HL-60 (cell line): ENCODE data around the gene MRPL49.
"Not testable (repeated sequence)": the region's sequence is repeated elsewhere in the genome, so short reads cannot be mapped to it uniquely, and the experiment has no call there.

Source experiments
- DNase-seq, 2 experiments: peaks; one replicate each; pipeline ENCODE4 v3.0.0-alpha.2; 2010 to 2020; ENCODE audit warnings: low read depth in 1 of 2, low spot score in 1 of 2
- H3K27ac ChIP-seq: fragments of 250-450 bp; sonication (Bioruptor Pico); replicated peaks from 2 replicates; pipeline ENCODE4 v1.5.1; 2020; ENCODE audit warnings: mild to moderate bottlenecking, moderate library complexity
- H3K27me3 ChIP-seq: fragments of 250-450 bp; sonication (Bioruptor Pico); 2 replicates; pipeline ENCODE4 v1.5.1; 2021; ENCODE audit warnings: mild to moderate bottlenecking, moderate library complexity; ENCODE audit not compliant: insufficient read depth, poor library complexity, severe bottlenecking
- H3K4me3 ChIP-seq: replicated peaks from 2 replicates; pipeline ENCODE4 v1.5.1; 2011; ENCODE audit warnings: mild to moderate bottlenecking, control low read depth, low read length; ENCODE audit not compliant: insufficient read depth
- GABPA ChIP-seq: IDR thresholded peaks from 2 replicates; pipeline ENCODE4 v1.6.1; 2012; ENCODE audit warnings: low read depth
- POLR2AphosphoS5 ChIP-seq: IDR thresholded peaks from 2 replicates; pipeline ENCODE4 v1.6.1; 2012; ENCODE audit warnings: low read depth
- SPI1 ChIP-seq: IDR thresholded peaks from 2 replicates; pipeline ENCODE4 v1.6.1; 2012; ENCODE audit warnings: low read depth, mild to moderate bottlenecking, borderline replicate concordance
- TF ChIP-seq, protein P1 (sequence below): IDR thresholded peaks from 2 replicates; pipeline ENCODE4 v1.6.1; 2012; ENCODE audit warnings: low read depth; ENCODE audit not compliant: insufficient replicate concordance
- TF ChIP-seq, protein P2 (sequence below): IDR thresholded peaks from one replicate; pipeline ENCODE4 v1.5.1; 2011; ENCODE audit warnings: low read length, control low read depth, inconsistent platforms; ENCODE audit not compliant: insufficient read depth

MRPL49 gene

DNA sequence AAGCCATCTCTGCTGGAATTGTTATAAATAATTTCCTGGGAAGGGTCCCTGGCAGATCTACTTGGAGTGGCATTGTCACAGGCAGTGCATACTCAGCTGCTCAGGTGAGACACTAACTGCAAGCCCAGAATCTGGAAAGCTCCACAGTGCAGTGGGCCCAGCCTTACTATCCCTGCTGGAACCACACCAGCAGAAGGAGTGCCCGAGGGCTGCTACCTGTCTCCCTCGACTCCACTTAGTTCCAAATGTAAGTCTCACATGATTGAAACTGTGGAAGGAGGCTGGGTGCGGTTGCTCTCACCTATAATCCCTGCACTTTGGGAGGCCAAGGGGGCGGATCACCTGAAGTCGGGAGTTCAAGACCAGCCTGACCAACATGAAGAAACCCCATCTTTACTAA is 26.5 kb downstream of the MRPL49 start:
- Histone ChIP-seq H3K27me3 (no peaks in the 10 kb centered on the region), H3K27ac (no peak overlapping the region), H3K4me3 (no peak overlapping the region)
- no peak for DNase-seq
- TF ChIP-seq GABPA (no peak), SPI1 (no peak), POLR2AphosphoS5 (no peak)
- TF ChIP-seq, protein P1, sequence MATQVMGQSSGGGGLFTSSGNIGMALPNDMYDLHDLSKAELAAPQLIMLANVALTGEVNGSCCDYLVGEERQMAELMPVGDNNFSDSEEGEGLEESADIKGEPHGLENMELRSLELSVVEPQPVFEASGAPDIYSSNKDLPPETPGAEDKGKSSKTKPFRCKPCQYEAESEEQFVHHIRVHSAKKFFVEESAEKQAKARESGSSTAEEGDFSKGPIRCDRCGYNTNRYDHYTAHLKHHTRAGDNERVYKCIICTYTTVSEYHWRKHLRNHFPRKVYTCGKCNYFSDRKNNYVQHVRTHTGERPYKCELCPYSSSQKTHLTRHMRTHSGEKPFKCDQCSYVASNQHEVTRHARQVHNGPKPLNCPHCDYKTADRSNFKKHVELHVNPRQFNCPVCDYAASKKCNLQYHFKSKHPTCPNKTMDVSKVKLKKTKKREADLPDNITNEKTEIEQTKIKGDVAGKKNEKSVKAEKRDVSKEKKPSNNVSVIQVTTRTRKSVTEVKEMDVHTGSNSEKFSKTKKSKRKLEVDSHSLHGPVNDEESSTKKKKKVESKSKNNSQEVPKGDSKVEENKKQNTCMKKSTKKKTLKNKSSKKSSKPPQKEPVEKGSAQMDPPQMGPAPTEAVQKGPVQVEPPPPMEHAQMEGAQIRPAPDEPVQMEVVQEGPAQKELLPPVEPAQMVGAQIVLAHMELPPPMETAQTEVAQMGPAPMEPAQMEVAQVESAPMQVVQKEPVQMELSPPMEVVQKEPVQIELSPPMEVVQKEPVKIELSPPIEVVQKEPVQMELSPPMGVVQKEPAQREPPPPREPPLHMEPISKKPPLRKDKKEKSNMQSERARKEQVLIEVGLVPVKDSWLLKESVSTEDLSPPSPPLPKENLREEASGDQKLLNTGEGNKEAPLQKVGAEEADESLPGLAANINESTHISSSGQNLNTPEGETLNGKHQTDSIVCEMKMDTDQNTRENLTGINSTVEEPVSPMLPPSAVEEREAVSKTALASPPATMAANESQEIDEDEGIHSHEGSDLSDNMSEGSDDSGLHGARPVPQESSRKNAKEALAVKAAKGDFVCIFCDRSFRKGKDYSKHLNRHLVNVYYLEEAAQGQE: no peak
- TF ChIP-seq, protein P2, sequence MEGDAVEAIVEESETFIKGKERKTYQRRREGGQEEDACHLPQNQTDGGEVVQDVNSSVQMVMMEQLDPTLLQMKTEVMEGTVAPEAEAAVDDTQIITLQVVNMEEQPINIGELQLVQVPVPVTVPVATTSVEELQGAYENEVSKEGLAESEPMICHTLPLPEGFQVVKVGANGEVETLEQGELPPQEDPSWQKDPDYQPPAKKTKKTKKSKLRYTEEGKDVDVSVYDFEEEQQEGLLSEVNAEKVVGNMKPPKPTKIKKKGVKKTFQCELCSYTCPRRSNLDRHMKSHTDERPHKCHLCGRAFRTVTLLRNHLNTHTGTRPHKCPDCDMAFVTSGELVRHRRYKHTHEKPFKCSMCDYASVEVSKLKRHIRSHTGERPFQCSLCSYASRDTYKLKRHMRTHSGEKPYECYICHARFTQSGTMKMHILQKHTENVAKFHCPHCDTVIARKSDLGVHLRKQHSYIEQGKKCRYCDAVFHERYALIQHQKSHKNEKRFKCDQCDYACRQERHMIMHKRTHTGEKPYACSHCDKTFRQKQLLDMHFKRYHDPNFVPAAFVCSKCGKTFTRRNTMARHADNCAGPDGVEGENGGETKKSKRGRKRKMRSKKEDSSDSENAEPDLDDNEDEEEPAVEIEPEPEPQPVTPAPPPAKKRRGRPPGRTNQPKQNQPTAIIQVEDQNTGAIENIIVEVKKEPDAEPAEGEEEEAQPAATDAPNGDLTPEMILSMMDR: no peak

DNA sequence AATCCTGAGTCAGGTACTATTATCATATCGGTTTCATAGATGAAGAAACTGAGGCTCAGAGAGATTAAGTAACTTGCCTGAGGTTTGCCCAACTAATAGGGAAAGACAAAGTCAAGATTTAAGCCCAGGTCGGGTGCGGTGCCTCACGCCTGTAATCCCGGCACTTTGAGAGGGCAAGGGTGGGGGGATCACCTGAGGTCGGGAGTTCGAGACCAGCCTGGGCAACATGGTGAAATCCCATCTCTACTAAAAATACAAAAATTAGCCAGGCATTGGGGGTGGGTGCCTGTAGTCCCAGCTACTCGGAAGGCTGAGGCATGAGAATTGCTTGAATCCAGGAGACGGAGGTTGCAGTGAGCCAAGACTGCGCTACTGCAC is 28.0 kb downstream of the MRPL49 start:
- H3K27me3 ChIP-seq, H3K4me3 ChIP-seq, DNase-seq: not testable (repeated sequence)
- peak overlapping the region; percentile 89 for H3K27ac ChIP-seq

DNA sequence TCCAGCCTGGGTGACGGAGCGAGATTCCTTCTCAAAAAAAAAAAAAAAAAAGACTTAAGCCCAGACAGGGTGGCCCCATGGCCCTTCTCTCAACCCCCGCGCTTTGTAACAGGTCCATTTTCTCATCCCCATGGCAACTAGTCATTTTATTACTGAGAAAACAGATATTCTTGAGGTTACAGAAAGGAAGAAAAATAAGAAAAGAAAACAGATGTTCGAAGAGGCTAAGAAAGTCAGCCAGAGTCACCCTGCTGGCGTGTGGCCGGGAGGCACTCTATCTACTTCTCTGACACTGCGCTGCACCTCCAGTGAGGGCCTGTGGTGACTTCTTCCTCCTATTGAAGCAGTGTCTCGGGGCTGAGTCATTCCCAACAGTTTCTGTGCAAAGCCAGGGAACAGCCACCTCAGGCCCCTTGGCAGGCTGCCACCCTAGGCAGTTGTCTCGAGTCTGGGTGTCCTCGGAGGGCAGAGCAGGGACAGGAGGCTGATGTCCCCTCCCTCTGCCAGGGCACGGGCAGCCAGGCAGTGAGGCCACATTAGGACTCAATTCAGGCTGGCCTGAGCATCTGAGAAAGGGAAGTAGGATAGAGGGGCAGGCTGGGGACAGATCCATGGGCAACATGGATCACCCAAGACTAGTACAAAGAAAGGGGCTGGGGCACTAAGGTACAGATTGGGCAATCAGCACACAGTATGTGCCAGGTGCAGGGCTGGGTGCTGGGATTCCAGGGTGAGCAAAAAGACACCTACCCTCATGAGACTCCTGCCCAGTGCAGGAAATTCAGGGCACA is 28.6 kb downstream of the MRPL49 start:
- DNase-seq: peak; percentile 90 to 96
- Histone ChIP-seq H3K27ac (peak overlapping the region; percentile 89), H3K27me3 (no peaks in the 10 kb centered on the region), H3K4me3 (no peak overlapping the region)
- TF ChIP-seq GABPA (no peak), POLR2AphosphoS5 (peak; percentile 78)

DNA sequence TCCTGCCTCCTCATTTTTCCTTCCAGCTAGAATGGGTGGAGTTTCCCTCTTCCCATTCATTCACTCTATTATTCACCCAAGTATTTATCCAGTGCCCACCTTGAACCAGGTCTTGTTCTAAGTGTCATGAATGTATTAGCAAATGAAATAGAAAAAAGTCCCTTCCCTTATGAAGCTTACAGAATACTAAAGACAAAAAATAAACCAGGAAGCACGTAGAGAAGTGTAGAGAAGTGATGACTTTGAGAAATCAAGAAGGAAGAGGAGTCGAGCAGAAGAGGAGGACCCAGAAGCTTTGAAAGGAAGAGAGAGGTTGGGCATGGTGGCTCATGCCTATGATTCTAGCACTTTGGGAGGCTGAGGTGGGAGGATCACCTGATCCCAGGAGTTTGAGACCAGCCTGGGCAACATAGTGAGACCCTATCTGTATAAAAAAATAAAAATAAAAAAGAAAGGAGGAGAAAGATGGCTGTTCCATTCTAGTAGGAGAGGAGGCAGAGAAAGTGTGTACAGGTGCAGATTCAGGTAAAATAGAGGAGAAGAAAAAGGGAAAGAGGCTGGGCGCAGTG is 29.3 kb downstream of the MRPL49 start:
- peak overlapping the region; percentile 89 for H3K27ac ChIP-seq
- no peak for DNase-seq

More for the DNA sequence above, 29.3 kb downstream of the MRPL49 start:
- H3K27me3 ChIP-seq: no peaks in the 10 kb centered on the region
- TF ChIP-seq GABPA (no peak), POLR2AphosphoS5 (no peak), SPI1 (peak; percentile 12; the same call in 1 of the 2 replicates)
- TF ChIP-seq, protein P2: no peak
- TF ChIP-seq, protein P1: no peak
- H3K4me3 ChIP-seq: no peak overlapping the region
